HL-60 (cell line): Measurements from ENCODE around the gene CCDC102A.
A peak's percentile ranks its signal among the peaks of the same experiment; 100 is the strongest.

Experiments
- DNase-seq, 2 experiments: peaks; one replicate each; pipeline ENCODE4 v3.0.0-alpha.2; 2010 to 2020; ENCODE audit warnings: low read depth in 1 of 2, low spot score in 1 of 2
- H3K27ac ChIP-seq: fragments of 250-450 bp; sonication (Bioruptor Pico); replicated peaks from 2 replicates; pipeline ENCODE4 v1.5.1; 2020; ENCODE audit warnings: mild to moderate bottlenecking, moderate library complexity
- H3K27me3 ChIP-seq: fragments of 250-450 bp; sonication (Bioruptor Pico); 2 replicates; pipeline ENCODE4 v1.5.1; 2021; ENCODE audit warnings: mild to moderate bottlenecking, moderate library complexity; ENCODE audit not compliant: insufficient read depth, poor library complexity, severe bottlenecking
- H3K4me3 ChIP-seq: replicated peaks from 2 replicates; pipeline ENCODE4 v1.5.1; 2011; ENCODE audit warnings: mild to moderate bottlenecking, control low read depth, low read length; ENCODE audit not compliant: insufficient read depth
- GABPA ChIP-seq: IDR thresholded peaks from 2 replicates; pipeline ENCODE4 v1.6.1; 2012; ENCODE audit warnings: low read depth
- POLR2AphosphoS5 ChIP-seq: IDR thresholded peaks from 2 replicates; pipeline ENCODE4 v1.6.1; 2012; ENCODE audit warnings: low read depth
- SPI1 ChIP-seq: IDR thresholded peaks from 2 replicates; pipeline ENCODE4 v1.6.1; 2012; ENCODE audit warnings: low read depth, mild to moderate bottlenecking, borderline replicate concordance
- TF ChIP-seq, protein P1 (sequence below): IDR thresholded peaks from one replicate; pipeline ENCODE4 v1.5.1; 2011; ENCODE audit warnings: low read length, control low read depth, inconsistent platforms; ENCODE audit not compliant: insufficient read depth
- TF ChIP-seq, protein P2 (sequence below): IDR thresholded peaks from 2 replicates; pipeline ENCODE4 v1.6.1; 2012; ENCODE audit warnings: low read depth; ENCODE audit not compliant: insufficient replicate concordance

CCDC102A gene

DNA sequence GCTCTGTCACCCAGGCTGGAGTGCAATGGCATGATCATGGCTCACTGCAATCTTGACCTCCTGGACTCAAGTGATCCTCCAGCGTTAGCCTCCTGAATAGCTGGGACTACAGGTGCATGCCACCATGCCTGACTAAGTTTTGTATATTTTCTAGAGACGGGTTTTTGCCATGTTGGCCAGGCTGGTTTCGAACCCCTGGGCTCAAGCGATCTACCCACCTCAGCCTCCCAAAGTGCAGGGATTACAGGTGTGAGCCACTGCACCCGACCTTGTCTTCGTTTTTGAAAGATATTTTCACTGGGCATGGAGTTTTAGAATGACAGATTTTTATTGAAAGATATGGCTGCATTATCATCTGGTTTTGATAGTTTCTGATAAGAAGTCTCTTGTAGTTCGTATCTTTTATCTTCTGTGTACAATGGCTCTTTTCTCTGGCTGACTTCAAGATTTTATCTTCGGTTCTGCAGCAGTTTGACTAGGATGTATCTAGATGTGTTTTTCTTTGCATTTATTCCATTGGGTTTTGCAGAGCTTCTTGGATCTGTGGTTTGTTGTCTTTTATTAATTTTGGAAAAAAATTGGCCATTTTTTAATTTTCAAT lies 20.7 kb upstream of the CCDC102A start:
- Histone ChIP-seq H3K27me3 (no peaks in the 10 kb centered on the region), H3K4me3 (no peak overlapping the region), H3K27ac (no peak overlapping the region)
- no peak for TF ChIP-seq SPI1
- TF ChIP-seq, protein P1, sequence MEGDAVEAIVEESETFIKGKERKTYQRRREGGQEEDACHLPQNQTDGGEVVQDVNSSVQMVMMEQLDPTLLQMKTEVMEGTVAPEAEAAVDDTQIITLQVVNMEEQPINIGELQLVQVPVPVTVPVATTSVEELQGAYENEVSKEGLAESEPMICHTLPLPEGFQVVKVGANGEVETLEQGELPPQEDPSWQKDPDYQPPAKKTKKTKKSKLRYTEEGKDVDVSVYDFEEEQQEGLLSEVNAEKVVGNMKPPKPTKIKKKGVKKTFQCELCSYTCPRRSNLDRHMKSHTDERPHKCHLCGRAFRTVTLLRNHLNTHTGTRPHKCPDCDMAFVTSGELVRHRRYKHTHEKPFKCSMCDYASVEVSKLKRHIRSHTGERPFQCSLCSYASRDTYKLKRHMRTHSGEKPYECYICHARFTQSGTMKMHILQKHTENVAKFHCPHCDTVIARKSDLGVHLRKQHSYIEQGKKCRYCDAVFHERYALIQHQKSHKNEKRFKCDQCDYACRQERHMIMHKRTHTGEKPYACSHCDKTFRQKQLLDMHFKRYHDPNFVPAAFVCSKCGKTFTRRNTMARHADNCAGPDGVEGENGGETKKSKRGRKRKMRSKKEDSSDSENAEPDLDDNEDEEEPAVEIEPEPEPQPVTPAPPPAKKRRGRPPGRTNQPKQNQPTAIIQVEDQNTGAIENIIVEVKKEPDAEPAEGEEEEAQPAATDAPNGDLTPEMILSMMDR, result no peak
- TF ChIP-seq POLR2AphosphoS5, result no peak
- no peak for TF ChIP-seq GABPA
- TF ChIP-seq, protein P2, sequence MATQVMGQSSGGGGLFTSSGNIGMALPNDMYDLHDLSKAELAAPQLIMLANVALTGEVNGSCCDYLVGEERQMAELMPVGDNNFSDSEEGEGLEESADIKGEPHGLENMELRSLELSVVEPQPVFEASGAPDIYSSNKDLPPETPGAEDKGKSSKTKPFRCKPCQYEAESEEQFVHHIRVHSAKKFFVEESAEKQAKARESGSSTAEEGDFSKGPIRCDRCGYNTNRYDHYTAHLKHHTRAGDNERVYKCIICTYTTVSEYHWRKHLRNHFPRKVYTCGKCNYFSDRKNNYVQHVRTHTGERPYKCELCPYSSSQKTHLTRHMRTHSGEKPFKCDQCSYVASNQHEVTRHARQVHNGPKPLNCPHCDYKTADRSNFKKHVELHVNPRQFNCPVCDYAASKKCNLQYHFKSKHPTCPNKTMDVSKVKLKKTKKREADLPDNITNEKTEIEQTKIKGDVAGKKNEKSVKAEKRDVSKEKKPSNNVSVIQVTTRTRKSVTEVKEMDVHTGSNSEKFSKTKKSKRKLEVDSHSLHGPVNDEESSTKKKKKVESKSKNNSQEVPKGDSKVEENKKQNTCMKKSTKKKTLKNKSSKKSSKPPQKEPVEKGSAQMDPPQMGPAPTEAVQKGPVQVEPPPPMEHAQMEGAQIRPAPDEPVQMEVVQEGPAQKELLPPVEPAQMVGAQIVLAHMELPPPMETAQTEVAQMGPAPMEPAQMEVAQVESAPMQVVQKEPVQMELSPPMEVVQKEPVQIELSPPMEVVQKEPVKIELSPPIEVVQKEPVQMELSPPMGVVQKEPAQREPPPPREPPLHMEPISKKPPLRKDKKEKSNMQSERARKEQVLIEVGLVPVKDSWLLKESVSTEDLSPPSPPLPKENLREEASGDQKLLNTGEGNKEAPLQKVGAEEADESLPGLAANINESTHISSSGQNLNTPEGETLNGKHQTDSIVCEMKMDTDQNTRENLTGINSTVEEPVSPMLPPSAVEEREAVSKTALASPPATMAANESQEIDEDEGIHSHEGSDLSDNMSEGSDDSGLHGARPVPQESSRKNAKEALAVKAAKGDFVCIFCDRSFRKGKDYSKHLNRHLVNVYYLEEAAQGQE, result no peak
- no peak for DNase-seq

DNA sequence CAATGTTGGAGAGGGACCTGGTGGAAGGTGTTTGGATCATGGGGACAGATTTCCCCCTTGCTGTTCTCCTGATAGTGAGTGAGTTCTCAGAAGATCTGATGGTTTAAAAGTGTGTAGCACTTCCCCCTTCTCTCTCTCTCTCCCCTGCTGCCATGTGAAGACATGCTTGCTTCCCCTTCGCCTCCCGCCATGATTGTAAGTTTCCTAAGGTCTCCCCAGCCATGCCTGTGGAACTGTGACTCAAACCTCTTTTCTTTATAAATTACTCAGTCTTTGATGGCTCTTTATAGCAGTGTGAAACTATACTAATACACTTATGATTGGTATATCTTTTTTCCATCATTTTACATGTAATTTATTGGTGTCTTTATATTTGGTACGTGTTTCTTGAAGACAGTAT lies 19.5 kb upstream of the CCDC102A start:
- no peaks in the 10 kb centered on the region for H3K27me3 ChIP-seq
- H3K4me3 ChIP-seq, result no peak overlapping the region
- TF ChIP-seq, protein P1, result no peak
- TF ChIP-seq GABPA (no peak), POLR2AphosphoS5 (no peak), SPI1 (peak; percentile 63)
- TF ChIP-seq, protein P2, result no peak
- H3K27ac ChIP-seq, result no peak overlapping the region
- DNase-seq, result no peak

DNA sequence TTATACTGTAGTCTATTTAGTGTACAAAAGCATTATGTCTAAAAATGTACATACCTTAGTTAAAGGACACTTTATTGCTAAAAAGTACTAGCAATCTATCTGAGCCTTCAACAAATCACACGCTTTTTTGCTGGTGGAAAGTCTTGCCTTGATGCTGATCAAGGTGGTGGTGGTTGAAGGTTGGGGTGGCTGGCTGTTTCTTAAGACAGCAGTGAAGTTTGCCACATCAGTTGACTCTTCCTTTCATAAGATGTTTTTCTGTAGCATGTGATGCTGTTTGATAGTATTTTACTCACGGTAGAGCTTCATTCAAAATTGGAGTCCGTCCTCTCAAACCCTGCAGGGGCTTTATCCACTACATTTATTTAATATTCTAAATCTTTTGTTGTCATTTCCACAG lies 14.7 kb upstream of the CCDC102A start:
- DNase-seq, result no peak
- no peaks in the 10 kb centered on the region for H3K27me3 ChIP-seq
- TF ChIP-seq GABPA (no peak), SPI1 (no peak), POLR2AphosphoS5 (no peak)
- TF ChIP-seq, protein P2, result no peak
- TF ChIP-seq, protein P1, result no peak
- no peak overlapping the region for H3K4me3 ChIP-seq
- H3K27ac ChIP-seq, result no peak overlapping the region
